Left ventricle myocardium inferior (tissue), 1 donor: ENCODE data around the gene EPB41L4B. TPM values are rescaled to one million over a fixed set of nuclear protein-coding genes. Genes with fewer than 3 reads are reported as not detected.

Source experiments
- DNase-seq: peaks from one replicate; pipeline ENCODE4 v3.0.0-alpha.2; 2020
- H3K27ac ChIP-seq: fragments of 200-600 bp; replicated peaks from 2 replicates; pipeline ENCODE4 v1.8.0; 2021
- H3K27me3 ChIP-seq: fragments of 200-600 bp; 2 replicates; pipeline ENCODE4 v1.8.0; 2021; ENCODE audit warnings: low read depth
- H3K36me3 ChIP-seq: fragments of 200-600 bp; 2 replicates; pipeline ENCODE4 v1.8.0; 2021
- H3K4me1 ChIP-seq: fragments of 200-600 bp; 2 replicates; pipeline ENCODE4 v1.8.0; 2021
- H3K4me3 ChIP-seq: fragments of 200-600 bp; 2 replicates; pipeline ENCODE4 v1.8.0; 2021; ENCODE audit warnings: mild to moderate bottlenecking, moderate library complexity
- H3K9me3 ChIP-seq: fragments of 200-600 bp; replicated peaks from 2 replicates; pipeline ENCODE4 v1.8.0; 2021
- intact Hi-C: fragments of 100-400 bp; cut with micrococcal nuclease; formaldehyde crosslinking; loops from one replicate; pipeline ENCODE4 v1.11.0; 2022
- total RNA-seq: library from RNA; stranded (reverse); fragmentation: NEBNext Ultra II Directional; extraction: Animal tissue kit (Norgen Biotek cat#: 25700); gene quantifications from one replicate; pipeline ENCODE4 v1.2.1, GENCODE V29; 2021
- TF ChIP-seq, protein P1 (sequence below): fragments of 200-600 bp; IDR thresholded peaks from 2 replicates; pipeline ENCODE4 v1.8.0; 2021; ENCODE audit warnings: antibody characterized with exemption, mild to moderate bottlenecking, borderline replicate concordance
- donor health status: DM: no; HTN: yes; CAD: no; lungs with severe emphysema.

EPB41L4B gene
- total RNA-seq, 1 donor from 2014 or later = 13.9 TPM

DNA sequence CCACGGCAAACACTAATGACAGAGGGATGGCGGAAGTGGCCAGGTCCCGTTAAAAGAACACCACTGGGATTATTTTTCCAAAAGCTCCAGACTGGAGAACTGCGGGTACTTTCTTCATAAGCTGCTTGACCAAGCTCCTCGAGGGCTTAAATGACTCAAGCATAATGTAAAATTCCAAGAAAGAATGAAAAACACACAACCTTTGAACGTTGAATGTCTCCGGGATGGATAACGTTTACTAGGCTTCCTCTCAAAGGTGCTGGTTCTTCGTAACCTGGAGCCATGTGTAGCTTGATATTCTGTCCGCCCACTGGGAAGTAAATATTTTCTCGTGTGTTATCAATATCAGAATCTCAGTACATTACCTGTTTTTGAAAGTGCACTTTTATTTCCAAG, 67.6 kb downstream of the EPB41L4B start:
- Histone ChIP-seq H3K9me3 (no peaks in the 10 kb centered on the region), H3K27ac (no peak overlapping the region), H3K27me3 (no peaks in the 10 kb centered on the region), H3K4me1 (peaks cover 18% of the 10 kb centered on the region), H3K36me3 (no peaks in the 10 kb centered on the region), H3K4me3 (no peak overlapping the region)
- no peak for DNase-seq
- TF ChIP-seq, protein P1, sequence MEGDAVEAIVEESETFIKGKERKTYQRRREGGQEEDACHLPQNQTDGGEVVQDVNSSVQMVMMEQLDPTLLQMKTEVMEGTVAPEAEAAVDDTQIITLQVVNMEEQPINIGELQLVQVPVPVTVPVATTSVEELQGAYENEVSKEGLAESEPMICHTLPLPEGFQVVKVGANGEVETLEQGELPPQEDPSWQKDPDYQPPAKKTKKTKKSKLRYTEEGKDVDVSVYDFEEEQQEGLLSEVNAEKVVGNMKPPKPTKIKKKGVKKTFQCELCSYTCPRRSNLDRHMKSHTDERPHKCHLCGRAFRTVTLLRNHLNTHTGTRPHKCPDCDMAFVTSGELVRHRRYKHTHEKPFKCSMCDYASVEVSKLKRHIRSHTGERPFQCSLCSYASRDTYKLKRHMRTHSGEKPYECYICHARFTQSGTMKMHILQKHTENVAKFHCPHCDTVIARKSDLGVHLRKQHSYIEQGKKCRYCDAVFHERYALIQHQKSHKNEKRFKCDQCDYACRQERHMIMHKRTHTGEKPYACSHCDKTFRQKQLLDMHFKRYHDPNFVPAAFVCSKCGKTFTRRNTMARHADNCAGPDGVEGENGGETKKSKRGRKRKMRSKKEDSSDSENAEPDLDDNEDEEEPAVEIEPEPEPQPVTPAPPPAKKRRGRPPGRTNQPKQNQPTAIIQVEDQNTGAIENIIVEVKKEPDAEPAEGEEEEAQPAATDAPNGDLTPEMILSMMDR = no peak
- intact Hi-C loops = no loop called here

DNA sequence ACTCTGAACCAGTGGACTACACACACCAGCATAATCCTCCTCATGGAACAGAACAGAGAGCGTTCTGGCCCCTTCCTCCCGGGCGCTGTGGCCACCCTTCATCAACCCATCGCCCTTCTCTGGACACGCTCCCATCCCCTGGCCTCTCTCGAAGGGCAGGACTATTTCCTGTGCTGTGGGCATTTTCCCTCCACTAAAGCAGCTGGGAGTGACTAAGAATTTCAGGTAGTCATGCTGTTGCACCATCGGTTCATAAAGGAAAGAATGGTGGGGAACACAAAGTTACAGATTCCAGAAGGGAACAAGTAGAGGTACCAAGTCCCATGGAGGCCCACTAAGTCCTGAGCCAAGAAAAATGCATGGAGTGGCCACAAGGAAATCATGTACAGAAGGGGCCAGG, 68.6 kb downstream of the EPB41L4B start:
- H3K4me1 ChIP-seq = peaks cover 18% of the 10 kb centered on the region
- intact Hi-C loops = no loop called here
- no peaks in the 10 kb centered on the region for H3K36me3 ChIP-seq
- H3K9me3 ChIP-seq = no peaks in the 10 kb centered on the region
- no peaks in the 10 kb centered on the region for H3K27me3 ChIP-seq
- no peak overlapping the region for H3K4me3 ChIP-seq
- TF ChIP-seq, protein P1 = no peak
- H3K27ac ChIP-seq = no peak overlapping the region
- no peak for DNase-seq

DNA sequence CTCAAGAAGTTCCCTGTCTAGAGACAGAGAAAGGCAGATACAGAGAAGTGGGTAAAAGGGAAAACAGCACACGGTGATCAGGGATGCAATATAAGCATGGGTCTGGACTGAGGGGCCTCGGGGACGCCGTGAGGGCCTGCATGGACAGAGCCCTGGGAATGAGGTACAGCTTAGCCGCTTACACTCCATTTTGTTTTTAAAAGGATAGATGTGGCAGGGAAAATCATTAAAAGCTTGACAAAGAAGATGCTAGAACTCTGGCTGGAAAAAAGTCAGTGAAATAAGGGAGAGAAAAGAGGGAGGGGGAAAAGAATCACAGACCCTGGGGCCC, 69.1 kb downstream of the EPB41L4B start:
- H3K9me3 ChIP-seq = no peaks in the 10 kb centered on the region
- TF ChIP-seq, protein P1 = no peak
- intact Hi-C loops = no loop called here
- peaks cover 18% of the 10 kb centered on the region for H3K4me1 ChIP-seq
- no peaks in the 10 kb centered on the region for H3K36me3 ChIP-seq
- peak overlapping the region; percentile 53 for H3K27ac ChIP-seq
- no peak for DNase-seq
- no peak overlapping the region for H3K4me3 ChIP-seq
- no peaks in the 10 kb centered on the region for H3K27me3 ChIP-seq

DNA sequence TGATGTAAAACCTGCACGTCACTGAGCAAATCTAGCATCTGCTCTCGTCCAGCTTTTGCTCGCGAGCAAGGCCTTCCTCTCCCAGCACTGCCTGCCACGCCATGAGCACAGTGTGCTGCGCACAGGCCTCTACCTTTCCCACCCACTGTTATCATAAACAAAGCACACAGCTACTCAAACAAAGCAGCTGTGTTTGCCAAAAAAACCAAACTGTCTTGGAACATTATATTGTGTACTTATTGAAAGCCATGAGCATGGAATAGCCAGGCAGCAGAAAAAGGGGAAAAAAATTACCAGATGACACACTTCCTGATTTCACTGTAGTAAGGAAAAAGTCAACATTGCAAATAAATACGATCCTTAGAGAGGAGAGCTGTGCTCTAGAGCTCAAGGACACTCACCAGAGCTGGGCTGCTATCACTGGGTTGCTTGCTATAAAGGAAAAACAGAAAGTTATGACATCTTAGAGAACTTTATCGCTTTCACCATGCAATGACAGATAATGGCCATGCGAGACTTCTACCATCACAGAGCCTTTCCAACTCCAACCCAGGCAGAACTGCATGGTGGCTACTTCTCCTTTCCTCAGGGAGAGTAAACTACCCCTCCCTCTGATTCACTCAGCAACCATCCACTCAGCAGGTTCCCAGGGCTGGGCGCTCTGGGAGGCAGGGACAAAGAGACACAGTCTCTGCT, 69.6 kb downstream of the EPB41L4B start:
- H3K27ac ChIP-seq = peak overlapping the region; percentile 53
- intact Hi-C loops = no loop called here
- H3K4me1 ChIP-seq = peaks cover 22% of the 10 kb centered on the region
- H3K36me3 ChIP-seq = no peaks in the 10 kb centered on the region
- H3K4me3 ChIP-seq = no peak overlapping the region
- H3K27me3 ChIP-seq = peaks cover 4% of the 10 kb centered on the region
- H3K9me3 ChIP-seq = no peaks in the 10 kb centered on the region
- TF ChIP-seq, protein P1 = no peak
- DNase-seq = no peak

DNA sequence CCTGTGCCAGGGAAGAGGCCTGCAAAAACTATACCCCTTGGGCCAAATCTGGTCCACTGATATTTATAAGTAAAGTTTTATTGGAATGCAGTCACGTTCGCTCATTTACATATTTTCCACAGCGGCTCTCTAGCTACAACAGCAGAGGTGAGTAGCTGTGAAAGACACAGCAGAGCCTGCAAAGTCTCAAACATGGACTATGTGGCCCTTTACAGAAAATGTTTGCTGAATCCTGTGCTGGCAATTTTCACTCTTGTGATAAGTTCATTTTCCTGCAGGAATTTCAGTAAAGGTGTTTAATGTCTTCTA, 70.1 kb downstream of the EPB41L4B start:
- Histone ChIP-seq H3K27me3 (peaks cover 9% of the 10 kb centered on the region), H3K27ac (peak overlapping the region; percentile 53), H3K4me1 (peaks cover 27% of the 10 kb centered on the region), H3K36me3 (no peaks in the 10 kb centered on the region), H3K9me3 (no peaks in the 10 kb centered on the region), H3K4me3 (no peak overlapping the region)
- TF ChIP-seq, protein P1 = no peak
- DNase-seq = no peak
- intact Hi-C loops = no loop called here
